Endothelial cell of umbilical vein (primary cell): Measurements from ENCODE around the gene RAB7A. TPM values are rescaled to one million over a fixed set of nuclear protein-coding genes. Genes with fewer than 3 reads are reported as not detected.
"Not testable (repeated sequence)": the region's sequence is repeated elsewhere in the genome, so short reads cannot be mapped to it uniquely, and the experiment has no call there.

Source experiments
- BruUV-seq: library from RNA; stranded (reverse); fragments of 400-500 nt; replicated peaks from 2 replicates; lab custom pipeline; 2021; lab: Mats Ljungman, UMichigan
- CTCF ChIA-PET: fragments of 300-600, 350-600 bp; sonication (Branson Sonifier 250); formaldehyde crosslinking; loops from one replicate; lab custom pipeline; 2021; ENCODE audit warnings: antibody characterized with exemption, inconsistent platforms; lab: Charles Lee
- POLR2A ChIA-PET: fragments of 300-600, 350-600 bp; sonication (Branson Sonifier 250); formaldehyde crosslinking; loops from one replicate; lab custom pipeline; 2021; ENCODE audit warnings: antibody characterized with exemption, inconsistent platforms; lab: Charles Lee
- DNase-seq: peaks from one replicate; pipeline ENCODE4 v3.0.0-alpha.2; 2011; ENCODE audit warnings: low read depth, low spot score
- FAIRE-seq: peaks from 2 replicates; lab custom pipeline; 2011; peaks lifted over from hg19 to GRCh38; lab: Jason Lieb, UNC
- H2AFZ ChIP-seq: 2 replicates; pipeline ENCODE4 v1.6.0; 2012; ENCODE audit warnings: low read depth, low read length, control low read depth, inconsistent platforms
- H3K27ac ChIP-seq: 2 replicates; pipeline ENCODE4 v1.5.1; 2011; ENCODE audit warnings: low read depth, mild to moderate bottlenecking, control low read depth, low read length, moderate library complexity; ENCODE audit not compliant: insufficient read depth
- H3K27me3 ChIP-seq, 2 experiments: 2 replicates each; pipeline versions ENCODE4 v1.6.0 to v1.6.1; 2011; ENCODE audit warnings: low read length in 2 of 2, mixed read lengths in 1 of 2; ENCODE audit not compliant: control insufficient read depth in 2 of 2, insufficient read depth in 2 of 2
- H3K36me3 ChIP-seq, 2 experiments: 2 replicates in 1 of 2; 3 replicates in 1 of 2; pipeline ENCODE4 v1.5.1; 2011; ENCODE audit warnings: low read length in 2 of 2, mild to moderate bottlenecking in 1 of 2, moderate library complexity in 1 of 2; ENCODE audit not compliant: control insufficient read depth in 2 of 2, insufficient read depth in 2 of 2; ENCODE audit errors: extremely low read depth in 1 of 2
- H3K4me1 ChIP-seq: 3 replicates; pipeline ENCODE4 v1.5.1; 2011; ENCODE audit warnings: mild to moderate bottlenecking, low read length; ENCODE audit not compliant: control insufficient read depth, insufficient read depth; ENCODE audit errors: extremely low read depth
- H3K4me2 ChIP-seq: 2 replicates; pipeline ENCODE4 v1.6.1; 2011; ENCODE audit warnings: low read length, control low read depth, mixed read lengths; ENCODE audit not compliant: insufficient read depth
- H3K4me3 ChIP-seq, 3 experiments: fragments of 200-600 bp in 1 of 3; sonication (generic), shearing (Covaris generic) in 1 of 3; replicated peaks in 1 of 3; 2 replicates each; pipeline ENCODE4 v1.5.1; 2011 to 2016; ENCODE audit warnings: control low read depth in 3 of 3, low read length in 3 of 3, mild to moderate bottlenecking in 2 of 3, inconsistent platforms in 1 of 3, low read depth in 1 of 3, moderate library complexity in 1 of 3; ENCODE audit not compliant: insufficient read depth in 1 of 3
- H3K79me2 ChIP-seq: 2 replicates; pipeline ENCODE4 v1.6.0; 2012; ENCODE audit warnings: low read length, inconsistent platforms; ENCODE audit not compliant: control insufficient read depth, insufficient read depth
- H3K9ac ChIP-seq: replicated peaks from 2 replicates; pipeline ENCODE3; 2011; ENCODE audit warnings: low read length, control low read depth; ENCODE audit not compliant: insufficient read depth; ENCODE audit errors: extremely low read depth
- H3K9me1 ChIP-seq: replicated peaks from 3 replicates; pipeline ENCODE4 v1.6.0; 2011; ENCODE audit warnings: mild to moderate bottlenecking, low read length; ENCODE audit not compliant: control insufficient read depth, insufficient read depth; ENCODE audit errors: extremely low read depth
- H3K9me3 ChIP-seq: replicated peaks from 2 replicates; pipeline ENCODE4 v1.5.1; 2012; ENCODE audit warnings: low read length, inconsistent platforms; ENCODE audit not compliant: control insufficient read depth, insufficient read depth
- H4K20me1 ChIP-seq: replicated peaks from 2 replicates; pipeline ENCODE3; 2011; ENCODE audit warnings: mild to moderate bottlenecking, low read length; ENCODE audit not compliant: control insufficient read depth, insufficient read depth; ENCODE audit errors: extremely low read depth
- EZH2 ChIP-seq: IDR thresholded peaks from 2 replicates; pipeline ENCODE4 v1.6.1; 2012; ENCODE audit warnings: borderline replicate concordance, low read depth, mild to moderate bottlenecking, moderate library complexity, low read length, inconsistent platforms; ENCODE audit not compliant: severe bottlenecking
- FOS ChIP-seq: IDR thresholded peaks from 2 replicates; pipeline ENCODE4 v1.6.1; 2011; ENCODE audit warnings: mild to moderate bottlenecking, low read length, moderate library complexity, borderline replicate concordance; ENCODE audit not compliant: insufficient read depth
- GATA2 ChIP-seq: IDR thresholded peaks from 2 replicates; pipeline ENCODE4 v1.7.0; 2011; ENCODE audit warnings: low read depth, mild to moderate bottlenecking, moderate library complexity, mixed read lengths, low read length; ENCODE audit not compliant: insufficient read length, insufficient read depth
- JUN ChIP-seq: IDR thresholded peaks from 2 replicates; pipeline ENCODE4 v1.6.1; 2011; ENCODE audit warnings: borderline replicate concordance, low read depth; ENCODE audit not compliant: insufficient read length, insufficient read depth
- MYC ChIP-seq: IDR thresholded peaks from one replicate; pipeline ENCODE4 v1.6.1; 2011; ENCODE audit warnings: mild to moderate bottlenecking, low read depth, low read length
- POLR2A ChIP-seq: IDR thresholded peaks from 2 replicates; pipeline ENCODE4 v1.6.1; 2012; ENCODE audit warnings: low read depth, mild to moderate bottlenecking, control low read depth, low read length
- POLR2AphosphoS5 ChIP-seq: IDR thresholded peaks from 2 replicates; pipeline ENCODE4 v1.6.1; 2012; ENCODE audit warnings: low read depth, mild to moderate bottlenecking, control low read depth, low read length, moderate library complexity; ENCODE audit not compliant: insufficient read depth
- dilution Hi-C: fragments of 300-500 bp; cut with MboI; formaldehyde crosslinking; loops from one replicate; pipeline ENCODE4 v1.15.0; 2019; ENCODE audit warnings: low sequenced_read_pairs; ENCODE audit not compliant: extremely low pct_ligation_motif_present
- intact Hi-C: fragments of 100-400 bp; cut with micrococcal nuclease; formaldehyde crosslinking; loops from one replicate; pipeline ENCODE4 v1.10.0; 2022
- polyA plus RNA-seq, 4 experiments: library from polyadenylated mRNA; depleted of rRNA in 3 of 4; stranded (reverse) in 3 of 4; unstranded in 1 of 4; fragments of >200 nt; gene quantifications; 2 replicates each; pipeline versions ENCODE4 v1.2.1 to v1.2.3, GENCODE V29; 2011 to 2012; ENCODE audit warnings: missing spikeins in 1 of 4
- total RNA-seq: library from RNA; stranded (reverse); gene quantifications from 2 replicates; pipeline ENCODE4 v1.2.3, GENCODE V29; 2021
- TF ChIP-seq, protein P1 (sequence below), 2 donors: IDR thresholded peaks; 1 replicate in 1 of 2; 2 replicates in 1 of 2; pipeline ENCODE4 v1.5.1; 2011; ENCODE audit warnings: low read length in 2 of 2, mild to moderate bottlenecking in 2 of 2, moderate library complexity in 2 of 2, control low read depth in 1 of 2, inconsistent platforms in 1 of 2, low read depth in 1 of 2; ENCODE audit not compliant: insufficient read depth in 1 of 2; ENCODE audit errors: extremely low read depth in 1 of 2
- TF ChIP-seq, protein P2 (sequence below): IDR thresholded peaks from 2 replicates; pipeline ENCODE4 v1.6.1; 2011; ENCODE audit not compliant: insufficient read depth, insufficient read length

RAB7A gene
- total and polyA plus RNA-seq, 2 donors (not counting 3 experiments of a cell fraction or from before 2014, with no cell fraction given): 243 to 262 TPM

GRCh38 chr3:128714887-128715491 lies 11.0 kb upstream of the RAB7A start:
- Histone ChIP-seq H3K9me3 (no peaks in the 10 kb centered on the region), H2AFZ (no peak overlapping the region), H4K20me1 (no peaks in the 10 kb centered on the region), H3K27me3 (peaks cover 15% of the 10 kb centered on the region in 2 experiments), H3K4me2 (no peak overlapping the region), H3K4me3 (no peak overlapping the region), H3K27ac (no peak overlapping the region), H3K9me1 (no peaks in the 10 kb centered on the region), H3K9ac (no peak overlapping the region), H3K36me3 (no peaks in the 10 kb centered on the region), H3K4me1 (no peaks in the 10 kb centered on the region), H3K79me2 (no peaks in the 10 kb centered on the region)
- FAIRE-seq (no peak), DNase-seq (no peak)
- intact Hi-C loops (no loop called here), dilution Hi-C loops (no loop called here)
- no TSS peak for BruUV-seq
- no peak for TF ChIP-seq FOS
- TF ChIP-seq MYC: no peak
- no peak for TF ChIP-seq GATA2
- no peak for TF ChIP-seq POLR2AphosphoS5
- TF ChIP-seq JUN: no peak
- no peak for TF ChIP-seq EZH2
- TF ChIP-seq POLR2A: no peak
- TF ChIP-seq, protein P1, sequence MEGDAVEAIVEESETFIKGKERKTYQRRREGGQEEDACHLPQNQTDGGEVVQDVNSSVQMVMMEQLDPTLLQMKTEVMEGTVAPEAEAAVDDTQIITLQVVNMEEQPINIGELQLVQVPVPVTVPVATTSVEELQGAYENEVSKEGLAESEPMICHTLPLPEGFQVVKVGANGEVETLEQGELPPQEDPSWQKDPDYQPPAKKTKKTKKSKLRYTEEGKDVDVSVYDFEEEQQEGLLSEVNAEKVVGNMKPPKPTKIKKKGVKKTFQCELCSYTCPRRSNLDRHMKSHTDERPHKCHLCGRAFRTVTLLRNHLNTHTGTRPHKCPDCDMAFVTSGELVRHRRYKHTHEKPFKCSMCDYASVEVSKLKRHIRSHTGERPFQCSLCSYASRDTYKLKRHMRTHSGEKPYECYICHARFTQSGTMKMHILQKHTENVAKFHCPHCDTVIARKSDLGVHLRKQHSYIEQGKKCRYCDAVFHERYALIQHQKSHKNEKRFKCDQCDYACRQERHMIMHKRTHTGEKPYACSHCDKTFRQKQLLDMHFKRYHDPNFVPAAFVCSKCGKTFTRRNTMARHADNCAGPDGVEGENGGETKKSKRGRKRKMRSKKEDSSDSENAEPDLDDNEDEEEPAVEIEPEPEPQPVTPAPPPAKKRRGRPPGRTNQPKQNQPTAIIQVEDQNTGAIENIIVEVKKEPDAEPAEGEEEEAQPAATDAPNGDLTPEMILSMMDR (IDR thresholded peaks at IDR 0.05; ENCODE audit: extremely low read depth in 1 of 2, insufficient read depth in 1 of 2, low read depth in 1 of 2, low read length in 2 of 2): no peak
- TF ChIP-seq, protein P2, sequence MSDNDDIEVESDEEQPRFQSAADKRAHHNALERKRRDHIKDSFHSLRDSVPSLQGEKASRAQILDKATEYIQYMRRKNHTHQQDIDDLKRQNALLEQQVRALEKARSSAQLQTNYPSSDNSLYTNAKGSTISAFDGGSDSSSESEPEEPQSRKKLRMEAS: no peak
- CTCF ChIA-PET: interaction anchor here (0.7 kb wide), 1 partner anchor 35 kb away, joined by 3 read pairs; no protein-coding TSS in a partner anchor
- POLR2A ChIA-PET: no interaction called here

GRCh38 chr3:128718892-128719291 lies 7.1 kb upstream of the RAB7A start:
- H3K36me3 ChIP-seq, H3K27ac ChIP-seq, H3K9ac ChIP-seq, H4K20me1 ChIP-seq, DNase-seq, H3K4me3 ChIP-seq, H3K9me3 ChIP-seq, H3K79me2 ChIP-seq, H3K4me2 ChIP-seq, intact Hi-C loops, BruUV-seq, dilution Hi-C loops, H3K4me1 ChIP-seq, H3K9me1 ChIP-seq, H2AFZ ChIP-seq, FAIRE-seq, POLR2A ChIA-PET: not testable (repeated sequence)
- CTCF ChIA-PET: interaction anchor here (1.5 to 1.9 kb wide), 2 partner anchors 38 to 94 kb away, joined by 5 to 6 read pairs; no protein-coding TSS in a partner anchor
- peaks cover 21 to 23% of the 10 kb centered on the region in 2 experiments for H3K27me3 ChIP-seq
